ENCODE measurements around the gene MOB1B. TPM values are rescaled to one million over a fixed set of nuclear protein-coding genes. Genes with fewer than 3 reads are reported as not detected.

The MOB1B gene
- total RNA-seq, 4 donors from 2014 or later: 8.6 to 14.6 (median 12.2) TPM

DNA sequence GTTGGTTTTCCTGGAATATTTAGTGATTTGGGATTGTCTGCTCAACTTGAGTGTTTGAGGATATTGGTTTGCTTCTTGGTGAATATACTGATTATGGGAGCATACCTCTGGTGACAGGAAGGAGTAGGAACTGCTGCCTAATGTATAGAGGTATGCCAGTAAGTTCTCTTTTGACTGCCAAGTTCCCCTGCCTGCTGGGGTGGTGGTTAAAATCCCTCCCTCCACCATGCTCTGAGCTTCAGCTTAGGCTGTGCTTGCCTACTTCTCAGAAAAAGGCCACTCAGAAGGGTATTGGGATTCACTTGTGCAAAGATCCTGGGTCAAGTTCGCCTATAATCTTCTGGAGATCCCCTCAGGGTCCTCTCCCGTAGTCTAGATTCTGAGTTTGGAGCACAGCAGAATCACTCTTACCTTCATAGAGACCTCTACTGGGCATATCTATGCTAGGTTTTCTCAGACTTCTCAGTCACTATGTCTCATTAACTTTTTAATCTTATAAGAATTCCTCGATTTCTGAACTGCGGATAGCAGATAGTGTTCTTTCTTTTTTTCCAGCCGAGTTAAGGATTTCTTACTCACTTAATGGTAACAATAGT lies 46.6 kb downstream of the MOB1B start:
- H3K4me3 ChIP-seq (ENCODE audit: low read depth, poor library complexity, severe bottlenecking): no peak overlapping the region
- DNase-seq (ENCODE audit: low spot score in 2 of 2): no peak
- TF ChIP-seq, protein P1, sequence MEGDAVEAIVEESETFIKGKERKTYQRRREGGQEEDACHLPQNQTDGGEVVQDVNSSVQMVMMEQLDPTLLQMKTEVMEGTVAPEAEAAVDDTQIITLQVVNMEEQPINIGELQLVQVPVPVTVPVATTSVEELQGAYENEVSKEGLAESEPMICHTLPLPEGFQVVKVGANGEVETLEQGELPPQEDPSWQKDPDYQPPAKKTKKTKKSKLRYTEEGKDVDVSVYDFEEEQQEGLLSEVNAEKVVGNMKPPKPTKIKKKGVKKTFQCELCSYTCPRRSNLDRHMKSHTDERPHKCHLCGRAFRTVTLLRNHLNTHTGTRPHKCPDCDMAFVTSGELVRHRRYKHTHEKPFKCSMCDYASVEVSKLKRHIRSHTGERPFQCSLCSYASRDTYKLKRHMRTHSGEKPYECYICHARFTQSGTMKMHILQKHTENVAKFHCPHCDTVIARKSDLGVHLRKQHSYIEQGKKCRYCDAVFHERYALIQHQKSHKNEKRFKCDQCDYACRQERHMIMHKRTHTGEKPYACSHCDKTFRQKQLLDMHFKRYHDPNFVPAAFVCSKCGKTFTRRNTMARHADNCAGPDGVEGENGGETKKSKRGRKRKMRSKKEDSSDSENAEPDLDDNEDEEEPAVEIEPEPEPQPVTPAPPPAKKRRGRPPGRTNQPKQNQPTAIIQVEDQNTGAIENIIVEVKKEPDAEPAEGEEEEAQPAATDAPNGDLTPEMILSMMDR (IDR thresholded peaks at IDR 0.05): no peak
- TF ChIP-seq POLR2A (IDR thresholded peaks at IDR 0.05): no peak
- 76 to 84% methylated on average over 5 of the region's 5 CpGs for WGBS, 2 donors
- intact Hi-C loops (cut with DNase I; ENCODE audit: low total_unique reads): no loop called here

DNA sequence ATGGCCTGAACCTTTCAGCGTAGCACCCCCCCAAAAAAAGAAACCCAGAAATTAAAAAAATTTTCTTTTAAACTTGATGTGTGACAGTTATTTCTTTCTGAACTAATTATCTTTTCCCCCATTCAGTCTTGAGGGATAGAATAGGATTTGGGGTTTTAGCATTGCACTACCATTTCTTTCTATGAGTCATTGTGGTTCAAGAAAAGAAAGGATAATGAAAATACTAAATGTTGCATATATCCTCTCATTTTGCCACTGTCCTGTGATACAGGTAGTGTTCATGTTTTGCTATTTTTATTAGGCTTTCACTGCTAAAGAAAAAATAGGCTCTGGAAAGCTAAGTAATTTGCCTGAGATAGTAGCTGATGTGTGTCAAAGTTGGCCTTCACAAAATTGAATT lies 51.9 kb downstream of the MOB1B start:
- no peak overlapping the region for H3K4me3 ChIP-seq (ENCODE audit: low read depth, poor library complexity, severe bottlenecking)
- WGBS, 2 donors: 91 to 93% methylated on average over 1 of the region's 1 CpG
- no peak for DNase-seq (ENCODE audit: low spot score in 2 of 2)
- intact Hi-C loops (cut with DNase I; ENCODE audit: low total_unique reads): no loop called here
- TF ChIP-seq POLR2A (IDR thresholded peaks at IDR 0.05): no peak
- TF ChIP-seq, protein P1 (IDR thresholded peaks at IDR 0.05): no peak

DNA sequence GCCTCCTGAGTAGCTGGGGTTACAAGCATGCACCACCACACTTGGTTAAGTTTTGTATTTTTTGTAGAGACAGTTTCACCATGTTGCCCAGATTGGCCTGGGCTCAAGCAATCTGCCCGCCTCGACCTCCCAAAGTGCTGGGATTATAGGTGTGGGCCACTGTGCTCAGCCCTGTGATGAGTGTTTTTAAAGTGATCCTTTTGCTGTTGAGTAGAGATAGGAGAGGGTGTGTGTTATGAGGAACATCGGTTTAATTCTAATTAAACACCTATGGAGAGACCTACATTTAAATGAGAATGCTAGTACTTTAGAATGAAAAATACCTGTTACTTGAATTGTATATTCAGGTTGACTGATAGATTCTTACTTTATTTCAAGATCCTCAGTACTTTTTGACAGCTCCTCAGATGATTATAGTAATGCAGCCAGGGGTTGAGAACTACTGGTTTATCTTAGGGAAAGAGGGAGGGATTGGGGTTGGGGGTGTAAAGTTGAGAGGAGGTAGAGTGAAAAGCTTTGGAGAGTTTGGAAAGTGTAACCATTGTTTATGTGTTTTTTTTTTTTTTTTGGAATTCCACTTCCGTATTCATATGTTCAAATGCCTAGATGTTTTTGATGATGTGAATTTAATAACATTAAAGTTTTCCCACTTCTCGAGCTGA lies 54.5 kb downstream of the MOB1B start:
- DNase-seq (ENCODE audit: low spot score in 2 of 2): no peak
- TF ChIP-seq POLR2A (IDR thresholded peaks at IDR 0.05): no peak
- TF ChIP-seq, protein P1 (IDR thresholded peaks at IDR 0.05): no peak
- no peak overlapping the region for H3K4me3 ChIP-seq (ENCODE audit: low read depth, poor library complexity, severe bottlenecking)
- intact Hi-C loops (cut with DNase I; ENCODE audit: low total_unique reads): no loop called here
- WGBS, 2 donors: 84 to 89% methylated on average over 5 of the region's 5 CpGs

DNA sequence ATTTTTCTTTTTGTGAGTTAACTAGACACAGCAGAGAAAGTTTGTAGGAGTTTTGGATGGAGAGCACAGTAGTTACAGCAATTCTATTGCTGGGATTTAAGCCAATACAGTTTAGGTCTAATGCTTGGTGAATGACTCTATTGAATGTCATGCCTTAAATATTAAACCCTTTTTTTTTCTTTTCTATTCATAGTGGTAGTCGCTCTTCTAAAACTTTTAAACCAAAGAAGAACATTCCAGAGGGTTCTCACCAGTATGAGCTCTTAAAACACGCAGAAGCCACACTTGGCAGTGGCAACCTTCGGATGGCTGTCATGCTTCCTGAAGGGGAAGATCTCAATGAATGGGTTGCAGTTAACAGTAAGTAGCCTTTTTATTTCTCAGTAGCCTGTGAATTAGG lies 56.5 kb downstream of the MOB1B start:
- DNase-seq (ENCODE audit: low spot score in 2 of 2): no peak
- intact Hi-C loops (cut with DNase I; ENCODE audit: low total_unique reads): no loop called here
- no peak for TF ChIP-seq POLR2A (IDR thresholded peaks at IDR 0.05)
- TF ChIP-seq, protein P1 (IDR thresholded peaks at IDR 0.05): no peak
- H3K4me3 ChIP-seq (ENCODE audit: low read depth, poor library complexity, severe bottlenecking): no peak overlapping the region
- WGBS, 2 donors: 73 to 82% methylated on average over 3 of the region's 3 CpGs

DNA sequence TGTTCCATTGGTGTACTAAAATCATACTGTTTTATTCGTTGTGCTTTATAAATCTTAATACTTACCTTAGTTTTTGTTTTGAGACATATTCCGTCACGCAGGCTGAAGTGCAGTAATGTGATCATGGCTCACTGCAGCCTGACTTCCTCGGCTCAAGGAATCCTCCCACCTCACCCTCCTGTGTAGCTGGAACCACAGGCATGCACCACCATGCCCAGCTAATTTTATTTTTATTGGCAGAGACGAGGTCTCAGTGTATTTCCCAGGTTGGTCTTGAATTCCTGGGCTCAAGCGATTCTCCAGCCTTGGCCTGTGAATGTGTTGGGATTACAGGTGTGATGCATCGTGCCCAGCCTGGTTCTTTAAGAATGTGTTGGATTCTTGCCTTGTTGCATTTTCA lies 66.9 kb downstream of the MOB1B start:
- TF ChIP-seq, protein P1 (IDR thresholded peaks at IDR 0.05): no peak
- no peak for TF ChIP-seq POLR2A (IDR thresholded peaks at IDR 0.05)
- H3K4me3 ChIP-seq (ENCODE audit: low read depth, poor library complexity, severe bottlenecking): no peak overlapping the region
- DNase-seq (ENCODE audit: low spot score in 2 of 2): no peak
- WGBS, 2 donors: 48 to 72% methylated on average over 7 of the region's 7 CpGs
- intact Hi-C loops (cut with DNase I; ENCODE audit: low total_unique reads): no loop called here
